Cardiac fibroblast (primary cell): ENCODE results near the gene PAQR6.

ENCODE experiments used
- DNase-seq, 2 donors: peaks; one replicate each; pipeline versions ENCODE4 v3.0.0 to v3.0.0-alpha.2; 2010; ENCODE audit warnings: low read depth in 2 of 2
- H3K4me3 ChIP-seq, 2 donors: replicated peaks in 1 of 2; 1 replicate in 1 of 2; 2 replicates in 1 of 2; pipeline ENCODE4 v1.5.1; 2011; ENCODE audit warnings: low read depth in 2 of 2, low read length in 2 of 2, mild to moderate bottlenecking in 2 of 2, moderate library complexity in 1 of 2
- CTCF ChIP-seq: IDR thresholded peaks from one replicate; pipeline ENCODE4 v1.5.1; 2011; ENCODE audit warnings: low read depth, mild to moderate bottlenecking, low read length, inconsistent platforms

PAQR6 gene

GRCh38 chr1:156241311-156241811 lies 6.5 kb downstream of the PAQR6 start:
- no peak for TF ChIP-seq CTCF
- peak in 1 of 2 donors; percentile 42 for DNase-seq
- H3K4me3 ChIP-seq: no peak overlapping the region

GRCh38 chr1:156238248-156238647 lies 9.6 kb downstream of the PAQR6 start:
- H3K4me3 ChIP-seq: no peak overlapping the region
- no peak for DNase-seq
- no peak for TF ChIP-seq CTCF

GRCh38 chr1:156236164-156236563 lies 11.7 kb downstream of the PAQR6 start:
- no peak overlapping the region for H3K4me3 ChIP-seq
- TF ChIP-seq CTCF: no peak
- DNase-seq: no peak

- TF ChIP-seq CTCF: no peak
- peak; percentile 82 to 85 for DNase-seq
- H3K4me3 ChIP-seq: no peak overlapping the region
Observed at GRCh38 chr1:156233426-156234127, 14.3 kb downstream of the PAQR6 start.

- no peak overlapping the region for H3K4me3 ChIP-seq
- no peak for DNase-seq
- TF ChIP-seq CTCF: no peak
Observed at GRCh38 chr1:156232201-156232894, 15.5 kb downstream of the PAQR6 start.

- no peak overlapping the region for H3K4me3 ChIP-seq
- DNase-seq: no peak
- no peak for TF ChIP-seq CTCF
Observed at GRCh38 chr1:156230473-156230837, 17.4 kb downstream of the PAQR6 start.
